OCI-LY7 (cell line): ENCODE results near the gene RAB29.

ENCODE experiments used
- CTCF ChIP-seq: fragments of 200-600 bp; sonication (generic); conservative IDR thresholded peaks from 2 replicates; pipeline ENCODE4 v1.5.1; 2014; ENCODE audit warnings: mild to moderate bottlenecking, antibody characterized with exemption, low read length, moderate library complexity, mixed read lengths
- EZH2phosphoT487 ChIP-seq: fragments of 200-600 bp; sonication (generic); IDR thresholded peaks from 2 replicates; pipeline ENCODE4 v1.6.1; 2018; ENCODE audit warnings: low read depth, borderline replicate concordance, mild to moderate bottlenecking, mixed run types, antibody characterized with exemption, low read length, moderate library complexity, mixed read lengths

DNA sequence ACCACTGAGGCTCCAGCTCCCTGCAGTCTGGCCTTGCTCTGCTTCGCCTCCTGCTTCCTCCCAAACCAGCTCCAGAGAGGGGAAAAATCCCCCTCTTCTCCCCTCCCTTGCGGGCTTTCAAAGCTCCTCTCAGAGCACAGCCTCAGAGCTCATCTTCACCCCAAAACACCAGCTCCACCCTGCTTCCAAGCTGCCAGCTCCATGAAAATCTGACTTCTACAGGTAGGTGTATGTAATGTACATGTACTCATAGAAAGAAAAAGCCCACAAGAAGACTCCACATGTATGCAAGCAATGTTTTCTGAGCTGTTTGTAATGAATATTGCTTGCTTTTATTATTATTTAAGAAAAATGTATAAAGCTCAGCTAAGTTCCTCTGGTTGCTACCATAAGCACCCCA, 29.3 kb upstream of the RAB29 start:
- TF ChIP-seq EZH2phosphoT487: no peak
- TF ChIP-seq CTCF: no peak
